Activated naive CD8-positive, alpha-beta T cell treated with anti-CD3 and anti-CD28 coated beads, Interleukin-2, amount 50 U/mL, for 16 hours (primary cell): ENCODE measurements around the gene RAP1GDS1.
"Not testable (repeated sequence)": the region's sequence is repeated elsewhere in the genome, so short reads cannot be mapped to it uniquely, and the experiment has no call there.

Source experiments
- DNase-seq: peaks from one replicate; pipeline ENCODE4 v3.0.0-alpha.2; 2020; ENCODE audit warnings: low read depth, low spot score

The RAP1GDS1 gene

DNA sequence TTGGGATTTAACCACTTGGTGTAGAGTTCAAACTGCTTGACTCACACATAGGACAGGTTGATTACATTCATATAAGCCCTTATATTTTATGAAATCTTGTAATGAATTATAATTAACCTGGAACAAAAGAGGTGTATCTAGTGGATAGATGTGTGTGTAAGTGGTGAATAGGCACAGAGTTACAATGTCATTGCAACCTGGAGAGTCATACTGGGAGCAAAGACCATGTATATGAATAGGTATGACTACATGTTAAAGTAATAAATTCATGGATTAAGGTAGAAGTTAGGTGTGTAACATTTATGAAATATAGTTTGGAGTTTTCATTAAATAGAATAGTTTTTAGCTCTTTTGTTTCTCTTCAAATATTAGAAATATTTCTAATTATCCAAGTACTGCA lies 26.1 kb downstream of the RAP1GDS1 start:
- DNase-seq: no peak

DNA sequence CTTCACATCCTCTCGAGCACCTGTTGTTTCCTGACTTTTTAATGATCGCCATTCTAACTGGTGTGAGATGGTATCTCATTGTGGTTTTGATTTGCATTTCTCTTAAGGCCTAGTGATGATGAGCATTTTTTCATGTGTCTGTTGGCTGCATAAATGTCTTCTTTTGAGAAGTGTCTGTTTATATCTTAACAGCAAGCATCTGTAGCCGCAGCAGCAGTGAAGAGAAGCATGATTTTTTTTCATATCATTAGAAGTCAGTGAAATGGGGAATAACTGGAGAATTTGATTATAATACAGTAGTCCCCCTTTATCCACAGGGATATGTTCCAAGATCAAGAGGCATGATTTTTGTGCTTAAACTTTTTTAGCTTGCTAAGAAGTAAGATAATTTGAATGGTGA lies 27.5 kb downstream of the RAP1GDS1 start:
- DNase-seq: not testable (repeated sequence)

DNA sequence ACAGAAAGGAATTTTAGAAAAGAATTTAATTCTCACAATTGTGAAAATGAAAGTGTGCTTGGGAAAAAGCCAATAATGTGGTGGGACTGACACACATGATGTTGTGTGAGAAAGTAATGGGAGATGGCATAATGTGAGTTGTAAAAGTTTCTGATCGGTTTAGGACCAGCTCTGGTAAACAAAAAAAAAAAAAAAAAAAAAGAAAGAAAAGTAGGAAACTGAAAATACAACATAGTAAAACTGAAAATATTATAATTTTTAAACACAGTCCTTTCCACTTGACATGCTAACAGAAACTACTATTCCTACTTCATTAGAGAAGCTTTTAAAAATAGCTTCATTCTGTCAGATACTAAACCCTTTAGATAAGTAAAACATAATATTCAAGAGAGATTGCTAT lies 28.2 kb downstream of the RAP1GDS1 start:
- no peak for DNase-seq

DNA sequence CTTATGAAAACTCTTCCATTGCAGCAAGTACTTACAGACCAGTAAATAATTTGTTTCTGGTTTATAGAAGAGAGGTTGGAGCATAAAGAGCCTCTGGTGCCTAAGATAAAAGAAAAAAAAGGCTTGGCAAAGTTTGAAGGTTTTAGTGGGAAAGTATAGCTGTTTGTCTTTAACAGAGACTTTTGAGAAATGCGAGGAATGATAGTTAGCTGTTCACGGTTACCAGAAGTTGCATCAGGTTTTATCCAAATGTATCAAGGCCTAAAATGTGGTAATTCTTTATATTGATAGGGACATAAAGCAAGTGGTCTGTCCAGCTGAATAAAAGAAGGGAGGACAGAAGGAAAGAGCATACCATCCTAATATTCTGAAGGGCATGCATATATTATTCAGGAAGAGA lies 29.3 kb downstream of the RAP1GDS1 start:
- no peak for DNase-seq

DNA sequence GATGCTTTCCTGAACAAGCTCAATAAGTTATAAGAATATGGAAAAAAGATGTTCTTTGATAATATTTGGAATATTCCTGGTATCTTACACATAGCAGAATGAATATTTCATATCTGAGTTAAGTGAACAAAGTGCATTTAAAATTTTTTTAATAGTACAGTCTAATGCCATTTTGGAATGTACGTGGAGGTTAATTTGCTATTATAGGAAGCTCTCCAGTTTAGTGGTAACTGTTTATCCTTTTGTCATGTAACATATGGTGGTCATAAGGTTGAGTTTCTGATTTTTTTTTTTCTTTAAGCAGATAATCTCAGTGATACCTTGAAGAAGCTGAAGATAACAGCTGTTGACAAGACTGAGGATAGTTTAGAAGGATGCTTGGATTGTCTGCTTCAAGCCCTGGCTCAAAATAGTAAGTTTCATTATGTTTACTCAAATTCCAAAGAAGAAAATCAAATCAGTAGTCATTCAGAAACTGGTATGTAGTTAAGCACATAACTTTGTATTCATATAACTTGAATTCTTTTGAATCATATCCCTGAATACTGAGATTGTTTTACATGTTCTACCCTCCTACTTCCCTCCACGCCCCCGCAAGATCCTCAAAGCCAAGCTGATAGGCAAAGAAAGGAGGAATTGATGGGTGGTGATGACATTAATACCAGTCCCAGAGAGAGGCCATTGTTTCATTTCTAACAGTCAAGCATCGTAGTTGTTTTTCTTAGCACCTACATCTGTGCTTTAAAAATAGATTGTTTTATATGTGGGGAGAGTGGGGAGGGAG lies 32.1 kb downstream of the RAP1GDS1 start:
- DNase-seq: no peak

DNA sequence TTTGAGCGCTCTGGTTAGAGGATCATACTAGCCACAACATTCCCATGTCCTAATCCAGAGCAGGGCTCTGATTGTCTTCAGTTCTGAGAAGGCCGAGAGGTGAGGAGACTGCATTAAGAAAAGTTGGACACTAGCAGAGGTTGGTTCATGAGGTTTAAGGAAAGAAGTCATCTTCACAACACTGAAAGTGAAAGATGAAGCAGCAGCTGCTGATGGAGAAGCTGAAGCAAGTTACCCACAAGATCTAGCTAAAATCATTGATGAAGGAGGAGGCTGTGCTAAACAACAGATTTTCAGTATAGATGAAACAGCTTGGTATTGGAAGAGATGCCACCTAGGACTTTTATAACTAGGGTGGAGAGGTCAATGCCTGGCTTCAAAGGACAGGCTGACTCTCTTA lies 36.8 kb downstream of the RAP1GDS1 start:
- DNase-seq: no peak

DNA sequence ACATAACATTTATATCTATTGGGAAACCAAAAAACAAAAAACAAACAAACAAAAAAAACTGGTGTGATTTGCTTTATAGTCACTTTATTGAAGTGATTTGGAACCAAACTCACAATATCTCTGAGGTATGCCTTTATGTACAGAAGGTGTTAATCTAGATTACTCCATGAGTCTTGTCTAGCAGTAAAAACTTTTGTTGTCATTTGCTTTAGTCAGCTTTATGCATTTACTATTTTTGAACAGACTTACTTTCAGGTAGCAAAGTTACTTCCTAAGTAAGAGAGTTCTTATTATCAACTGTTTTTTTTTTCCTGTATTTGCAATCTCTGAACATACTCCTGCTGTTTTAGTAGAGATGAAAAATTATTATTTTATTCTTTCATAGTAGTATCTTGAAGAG lies 39.5 kb downstream of the RAP1GDS1 start:
- no peak for DNase-seq

DNA sequence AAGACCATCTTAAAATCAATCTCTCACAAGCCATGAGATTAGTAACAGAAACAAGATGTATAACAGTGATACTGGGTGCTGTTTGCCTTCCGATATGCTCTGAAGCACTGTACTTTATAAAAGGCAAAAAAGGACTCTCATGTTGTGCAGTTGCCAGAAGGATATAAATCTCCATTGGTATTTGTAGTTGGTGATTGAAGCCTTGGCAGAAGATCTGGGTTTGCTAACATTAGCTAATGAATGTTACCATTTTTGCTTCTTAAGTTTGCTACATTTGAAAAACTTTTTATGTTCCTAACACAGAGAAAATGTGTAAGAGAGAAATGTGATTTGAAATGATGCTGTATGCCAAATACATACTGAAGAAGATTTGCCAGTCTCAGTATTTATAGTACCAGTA lies 44.4 kb downstream of the RAP1GDS1 start:
- DNase-seq: no peak

DNA sequence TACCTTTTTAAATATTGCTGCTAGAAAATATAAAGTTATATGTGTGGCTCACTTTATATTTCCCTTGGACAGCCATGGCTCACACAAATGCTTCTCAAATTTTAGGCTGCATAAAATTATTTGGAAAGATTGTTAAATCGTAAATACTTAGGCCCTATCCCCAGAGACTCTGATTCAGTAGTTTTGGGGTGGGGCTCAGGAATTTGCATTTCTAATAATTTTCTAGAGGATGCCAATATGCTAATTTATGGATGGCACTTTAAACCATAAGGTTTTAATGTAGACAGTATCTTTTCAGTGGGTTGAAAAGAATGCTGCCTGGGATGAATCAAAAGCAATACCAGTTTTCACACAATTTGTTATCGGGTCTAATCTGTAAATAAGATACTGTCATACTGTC lies 49.7 kb downstream of the RAP1GDS1 start:
- no peak for DNase-seq

DNA sequence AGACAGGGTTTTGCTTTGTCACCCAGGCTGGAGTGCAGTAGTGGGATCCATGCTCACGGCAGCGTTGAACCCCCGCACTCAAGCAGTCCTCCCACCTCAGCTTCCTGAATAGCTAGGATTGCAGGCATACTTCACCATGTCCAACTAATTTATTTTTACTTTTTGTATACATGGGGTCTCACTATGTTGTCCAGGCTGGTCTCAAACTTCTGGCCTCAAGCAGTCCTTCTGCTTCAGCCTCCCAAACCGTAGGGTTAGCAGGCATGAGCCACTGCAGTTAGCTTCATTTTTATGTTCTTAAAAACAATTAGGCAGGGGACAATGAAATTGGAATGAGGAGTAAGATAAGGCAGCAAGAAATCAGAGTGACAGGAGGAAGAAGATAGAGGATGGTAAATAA lies 50.5 kb downstream of the RAP1GDS1 start:
- DNase-seq: no peak

DNA sequence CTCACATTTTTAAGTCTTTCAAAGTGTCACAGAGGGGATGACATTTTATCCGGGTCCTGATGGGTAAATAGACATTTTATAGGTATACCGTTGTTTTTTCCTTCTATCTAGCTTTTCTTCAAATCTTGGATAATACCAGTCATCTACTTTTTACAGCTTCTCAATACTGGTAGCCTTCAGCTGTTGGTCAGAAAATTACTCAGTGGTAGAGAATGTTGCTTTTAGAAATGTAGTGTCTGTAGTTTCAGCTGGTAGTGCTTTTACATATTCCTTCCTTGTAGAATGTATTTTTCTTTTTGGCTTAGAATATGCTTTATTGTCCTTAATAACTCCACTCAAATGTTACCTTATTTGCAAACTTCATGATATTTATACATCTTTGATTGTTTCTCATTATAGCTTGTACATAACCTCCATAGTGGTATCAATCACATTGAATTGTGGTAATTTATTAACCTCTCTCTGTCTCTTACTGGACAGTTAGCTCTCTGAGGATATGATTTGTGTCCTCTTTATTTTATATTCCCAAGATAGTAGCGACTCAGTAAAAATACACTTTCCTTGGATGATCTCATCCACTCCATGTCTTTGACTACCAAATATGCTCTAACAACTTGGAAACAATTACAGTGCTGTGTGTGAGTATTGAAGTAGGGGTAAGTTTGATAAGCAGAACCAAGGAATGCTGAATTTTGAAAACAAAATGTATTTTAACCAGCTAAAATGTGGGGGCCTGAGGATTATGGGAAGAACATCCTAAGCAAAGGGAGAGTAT lies 53.8 kb downstream of the RAP1GDS1 start:
- no peak for DNase-seq

DNA sequence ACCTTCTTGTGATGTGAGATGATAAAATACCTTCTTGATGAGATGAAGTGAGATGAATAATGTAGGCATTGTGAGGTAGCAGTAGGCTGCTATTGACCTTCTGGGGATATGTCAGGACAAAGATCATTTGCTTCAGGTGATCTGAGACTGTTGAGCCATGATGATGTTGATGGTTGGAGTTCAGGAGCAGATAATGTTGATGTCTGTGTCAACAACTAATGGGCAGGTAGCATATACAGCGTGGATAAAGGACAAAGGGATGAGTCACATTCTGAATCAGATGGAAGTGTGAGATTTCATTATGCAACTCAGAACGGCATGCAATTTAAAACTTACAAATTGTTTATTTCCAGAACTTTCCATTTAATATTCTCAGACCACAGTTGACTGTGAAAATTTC lies 57.3 kb downstream of the RAP1GDS1 start:
- no peak for DNase-seq

DNA sequence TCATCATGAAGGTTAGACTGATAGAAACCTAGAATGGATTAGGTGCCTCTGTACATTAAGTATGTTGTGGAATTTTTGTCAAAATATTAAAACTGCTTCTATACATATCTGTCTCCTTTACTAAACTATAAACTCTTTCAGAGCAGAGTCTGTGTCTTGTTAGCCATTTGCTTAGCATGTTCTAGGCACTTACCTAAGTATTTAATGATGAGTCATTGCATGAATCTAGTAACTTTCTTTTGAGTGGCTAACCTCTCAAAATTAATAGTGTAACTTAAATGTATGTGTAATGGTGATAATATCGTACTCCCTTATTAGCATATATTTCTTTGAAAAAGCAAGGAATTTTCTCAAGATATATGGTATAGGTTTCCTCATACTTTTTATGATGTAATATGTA lies 57.8 kb downstream of the RAP1GDS1 start:
- DNase-seq: no peak

DNA sequence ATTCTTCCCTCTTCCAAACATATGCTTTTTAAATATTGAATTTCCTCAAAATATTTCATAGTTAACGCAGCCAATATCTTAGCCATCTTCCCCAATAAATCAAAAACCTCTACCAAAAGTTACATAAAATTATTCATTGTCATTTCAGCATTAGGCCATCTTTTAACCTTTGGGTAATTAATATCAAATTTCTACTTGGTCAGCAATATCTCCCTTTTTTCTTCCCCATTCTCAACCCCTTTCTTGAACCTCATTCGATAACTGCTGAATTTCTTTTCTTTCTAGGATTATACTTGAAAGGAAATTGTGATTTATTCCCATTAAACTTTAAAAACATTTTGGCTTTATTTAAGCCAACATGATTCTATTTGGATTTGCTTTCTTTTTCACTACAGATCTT lies 65.0 kb downstream of the RAP1GDS1 start:
- DNase-seq: no peak

DNA sequence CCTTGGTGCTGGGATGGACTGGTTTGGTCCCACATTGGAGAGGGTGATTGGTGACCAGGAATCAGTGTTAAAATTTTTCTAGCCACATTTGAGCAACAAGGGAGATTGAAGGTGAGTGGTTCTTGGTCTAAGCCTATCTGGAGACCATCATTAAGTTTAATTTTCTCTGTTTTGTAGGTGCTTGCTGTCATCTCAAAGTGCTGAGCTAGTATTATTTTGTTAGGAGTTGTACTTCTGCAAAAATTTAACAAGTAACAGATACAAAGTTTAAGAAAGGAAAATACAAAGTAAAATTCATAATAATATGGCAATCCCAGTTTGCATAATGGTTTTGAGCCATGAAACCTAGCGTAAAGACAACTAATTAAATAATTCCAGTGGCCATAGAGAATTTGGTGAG lies 66.5 kb downstream of the RAP1GDS1 start:
- no peak for DNase-seq

DNA sequence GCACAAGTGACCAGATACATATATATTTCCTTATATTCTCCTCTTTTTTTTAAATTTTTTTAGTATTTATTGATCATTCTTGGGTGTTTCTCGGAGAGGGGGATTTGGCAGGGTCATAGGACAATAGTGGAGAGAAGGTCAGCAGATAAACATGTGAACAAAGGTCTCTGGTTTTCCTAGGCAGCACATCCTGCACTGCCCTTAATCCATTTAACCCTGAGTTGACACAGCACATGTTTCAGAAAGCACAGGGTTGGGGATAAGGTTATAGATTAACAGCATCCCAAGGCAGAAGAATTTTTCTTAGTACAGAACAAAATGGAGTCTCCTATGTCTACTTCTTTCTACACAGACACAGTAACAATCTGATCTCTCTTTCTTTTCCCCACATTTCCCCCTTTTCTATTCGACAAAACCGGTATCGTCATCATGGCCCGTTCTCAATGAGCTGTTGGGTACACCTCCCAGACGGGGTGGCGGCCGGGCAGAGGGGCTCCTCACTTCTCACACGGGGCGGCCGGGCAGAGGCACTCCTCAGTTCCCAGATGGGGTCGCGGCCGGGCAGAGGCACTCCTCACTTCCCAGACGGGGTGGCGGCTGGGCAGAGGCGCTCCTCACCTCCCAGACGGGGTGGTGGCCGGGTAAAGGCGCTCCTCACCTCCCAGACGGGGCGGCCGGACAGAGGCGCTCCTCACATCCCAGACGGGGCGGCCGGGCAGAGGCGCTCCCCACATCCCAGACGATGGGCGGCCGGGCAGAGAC lies 68.9 kb downstream of the RAP1GDS1 start:
- not testable (repeated sequence) for DNase-seq

DNA sequence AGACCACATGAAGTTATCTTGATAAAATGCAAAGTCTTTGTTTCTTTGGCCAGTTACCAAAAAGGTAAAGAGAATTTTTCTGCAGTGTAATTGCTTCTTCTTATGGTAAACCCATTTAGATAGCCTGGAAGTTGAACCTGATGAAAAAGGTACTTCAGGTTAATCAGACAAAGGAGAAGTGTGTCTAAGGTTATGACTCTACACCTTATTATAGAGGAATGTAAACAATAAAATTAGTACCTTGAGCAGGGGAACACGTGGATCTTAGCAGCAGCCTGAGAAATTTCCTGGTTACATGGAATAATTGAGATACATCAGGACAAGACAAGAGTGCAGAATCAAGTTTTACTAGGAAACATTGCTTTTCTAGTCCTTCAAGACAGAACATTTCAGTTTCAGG lies 70.8 kb downstream of the RAP1GDS1 start:
- DNase-seq: no peak

DNA sequence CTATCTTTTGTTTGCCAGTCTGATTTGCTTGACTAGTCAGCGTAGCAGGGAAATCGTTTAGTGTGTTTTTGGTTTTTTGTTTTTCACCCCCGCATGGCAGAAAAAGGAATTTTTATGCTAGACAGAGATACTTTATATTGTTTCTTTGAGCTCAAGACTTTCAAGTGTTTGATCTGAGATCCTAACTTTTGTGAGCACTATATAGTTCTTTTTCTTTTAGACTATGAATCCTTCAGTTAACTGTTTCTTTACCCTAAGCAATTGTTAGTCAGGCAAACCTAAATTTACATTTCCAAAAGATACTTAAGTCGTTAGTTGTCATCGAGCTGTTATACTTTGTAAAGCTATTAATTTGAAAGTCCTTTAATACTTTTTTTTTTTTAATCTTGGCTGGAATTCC lies 73.3 kb downstream of the RAP1GDS1 start:
- DNase-seq: no peak

DNA sequence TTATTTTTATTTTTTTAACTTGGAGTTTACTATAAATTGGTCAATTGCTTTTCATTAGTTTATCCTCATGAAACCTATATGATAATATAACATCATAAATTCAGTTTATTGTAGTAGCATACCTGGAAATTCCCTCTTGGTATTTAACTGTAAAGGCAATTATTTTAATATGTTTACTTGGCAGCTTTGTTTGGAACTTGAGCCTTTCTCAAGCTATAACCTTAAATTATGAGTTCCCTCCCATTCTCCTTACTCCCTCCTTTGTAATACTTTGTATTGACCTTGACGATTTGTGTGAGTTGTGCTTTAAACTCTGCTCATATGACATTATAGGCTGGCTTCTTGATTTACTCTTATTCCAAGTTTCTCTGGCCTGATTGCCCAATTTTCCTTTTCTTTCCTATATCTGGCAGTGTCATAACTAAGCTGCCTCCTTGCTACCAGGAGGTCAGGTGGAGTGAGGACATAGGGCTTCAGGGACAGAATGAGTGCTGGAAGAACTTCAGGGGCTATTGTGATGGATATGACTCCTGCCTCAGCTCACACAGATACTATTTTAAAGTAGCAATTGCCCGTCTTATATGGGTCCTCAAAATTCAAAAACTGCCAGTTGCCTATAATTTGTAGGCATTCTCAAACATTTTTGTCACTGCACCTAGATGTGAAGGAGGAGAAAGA lies 77.7 kb downstream of the RAP1GDS1 start:
- DNase-seq: no peak

DNA sequence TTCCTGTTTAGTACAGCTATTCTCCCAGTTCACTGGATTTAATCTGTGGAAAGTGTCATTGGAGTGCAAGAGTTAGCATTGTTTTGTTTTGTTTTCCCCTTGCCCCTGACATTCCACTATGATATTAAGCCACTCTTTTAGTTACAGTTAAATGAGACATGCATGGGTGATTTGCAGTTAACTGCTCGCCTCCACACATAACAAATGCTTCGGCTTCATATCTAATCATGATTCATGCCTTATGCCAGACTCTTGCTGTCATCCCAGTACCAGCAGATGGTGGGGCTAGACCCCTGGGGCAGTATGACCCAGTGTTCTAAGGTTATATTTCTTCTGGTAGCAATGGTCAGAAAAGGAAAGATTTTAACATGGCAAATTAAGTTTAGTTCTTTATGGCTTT lies 80.1 kb downstream of the RAP1GDS1 start:
- no peak for DNase-seq

DNA sequence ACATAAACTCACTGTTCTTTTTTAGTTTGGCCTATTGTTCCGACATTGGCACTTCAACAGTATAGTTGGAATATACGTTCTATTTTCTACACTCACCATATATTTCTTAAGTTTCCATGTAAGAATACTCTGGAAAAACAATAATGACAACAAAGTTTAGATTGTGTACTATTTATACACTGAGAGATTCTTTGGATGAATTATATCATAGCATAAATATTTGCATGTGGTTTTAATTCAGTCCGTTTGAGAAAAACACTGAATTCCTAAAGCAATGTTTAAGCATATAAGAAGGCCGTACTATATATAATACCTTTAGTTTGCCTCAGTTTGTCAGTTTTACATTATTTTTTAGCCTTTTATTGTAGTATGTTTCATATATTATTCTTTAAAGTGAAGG lies 82.4 kb downstream of the RAP1GDS1 start:
- DNase-seq: no peak

DNA sequence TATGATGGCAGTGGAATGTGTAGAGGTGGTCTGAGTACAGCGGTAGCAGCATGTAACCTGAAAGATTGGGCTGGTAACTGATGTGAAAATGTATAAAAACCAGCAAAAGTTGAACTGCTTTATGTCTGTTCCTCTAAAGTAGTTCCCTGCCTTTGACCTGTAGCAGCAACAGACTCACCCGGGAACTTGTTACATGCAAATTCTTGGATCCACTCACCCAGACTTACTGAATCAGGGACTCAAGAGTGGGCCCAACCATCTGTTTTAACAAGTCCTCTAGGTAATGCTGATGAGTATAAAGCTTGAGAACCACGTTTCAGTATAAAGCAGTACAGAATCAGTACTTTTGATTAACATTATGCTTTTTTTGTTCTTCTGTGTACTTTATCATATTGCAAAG lies 84.7 kb downstream of the RAP1GDS1 start:
- DNase-seq: no peak
